ENCODE data around the gene CRIP3. TPM values are rescaled to one million over a fixed set of nuclear protein-coding genes. Genes with fewer than 3 reads are reported as not detected.

CRIP3 gene
- total RNA-seq, 1 experiment from 2014 or later = 16.9 TPM

GRCh38 chr6:43335469-43335868 is 26.8 kb upstream of the CRIP3 start:
- H3K4me2 ChIP-seq (ENCODE audit: insufficient read depth, insufficient read length, low read length) = no peak overlapping the region
- H2BK120ac ChIP-seq (ENCODE audit: low read depth, low read length, poor library complexity, severe bottlenecking) = no peak overlapping the region
- H3K36me3 Mint-ChIP-seq (ENCODE audit: insufficient read depth in 1 of 3, low read depth in 3 of 3) = peaks cover 3 to 24% (median 17%) of the 10 kb centered on the region in 3 experiments; a peak in 5 of 7 replicates
- no peak overlapping the region for H2BK12ac ChIP-seq (ENCODE audit: insufficient read length, low read depth, low read length)
- H2AFZ ChIP-seq (ENCODE audit: low read length) = no peak overlapping the region
- H3K23me2 ChIP-seq (ENCODE audit: insufficient read length, low read depth, low read length, poor library complexity, severe bottlenecking) = no peaks in the 10 kb centered on the region
- no peaks in the 10 kb centered on the region for H3K27me3 ChIP-seq (ENCODE audit: insufficient read depth, low read length)
- H2BK20ac ChIP-seq (ENCODE audit: low read depth, low read length, poor library complexity, severe bottlenecking) = no peak overlapping the region
- no peak for TF ChIP-seq CTCF (conservative IDR thresholded peaks at IDR 0.05)
- H3K27ac ChIP-seq (ENCODE audit: insufficient read length, low read depth, low read length) = no peak overlapping the region
- no peak overlapping the region for H3K23ac ChIP-seq (ENCODE audit: insufficient read length, low read depth, low read length)
- no peak overlapping the region for H2AK5ac ChIP-seq (ENCODE audit: insufficient read length, low read length)
- no CpG with 5 or more reads among the region's 3 CpGs for WGBS (ENCODE audit: extremely low coverage, insufficient read length, low lambda C conversion rate)
- no peak overlapping the region for H3K27ac Mint-ChIP-seq
- no peak overlapping the region for H2BK5ac ChIP-seq (ENCODE audit: insufficient read length, low read length)
- no peaks in the 10 kb centered on the region; the same call in none of the 2 replicates for H3K27me3 Mint-ChIP-seq (ENCODE audit: low read depth)
- H3K18ac ChIP-seq (ENCODE audit: insufficient read length, low read depth, low read length) = no peak overlapping the region
- no peak for DNase-seq
- no peak overlapping the region for H2BK15ac ChIP-seq (ENCODE audit: low read depth, low read length)
- H4K20me1 ChIP-seq (ENCODE audit: control insufficient read depth, insufficient read depth, insufficient read length) = no peaks in the 10 kb centered on the region
- H4K91ac ChIP-seq (ENCODE audit: insufficient read length, low read depth, low read length) = no peak overlapping the region
- H3K4me1 Mint-ChIP-seq = peaks cover 0 to 7% of the 10 kb centered on the region in 2 experiments; a peak in 2 of 4 replicates
- H3K79me1 ChIP-seq (ENCODE audit: insufficient read depth, low read depth, low read length, poor library complexity, severe bottlenecking) = no peaks in the 10 kb centered on the region
- no peak overlapping the region for H3T11ph ChIP-seq (ENCODE audit: low read length)
- no peaks in the 10 kb centered on the region for H3K4me1 ChIP-seq (ENCODE audit: insufficient read depth, low read length)
- H3K14ac ChIP-seq (ENCODE audit: insufficient read depth, low read length) = no peak overlapping the region
- no peak overlapping the region for H4K8ac ChIP-seq (replicated peaks; ENCODE audit: insufficient read length, low read depth, low read length)
- no peak overlapping the region for H3K4me3 Mint-ChIP-seq
- H4K5ac ChIP-seq (ENCODE audit: insufficient read length, low read depth, low read length) = no peak overlapping the region
- H3K9me3 Mint-ChIP-seq = no peaks in the 10 kb centered on the region
- no peak overlapping the region for H3K56ac ChIP-seq (ENCODE audit: insufficient read length, low read depth, low read length)
- no peak overlapping the region for H3K4ac ChIP-seq (ENCODE audit: low read depth, low read length)
- no peaks in the 10 kb centered on the region for H3K79me2 ChIP-seq (ENCODE audit: insufficient read depth, low read length)
- H3K9me3 ChIP-seq (ENCODE audit: control insufficient read depth, low read depth, low read length) = no peaks in the 10 kb centered on the region
- H3K9ac ChIP-seq (ENCODE audit: extremely low read depth, insufficient read length, low read length) = no peak overlapping the region

Data from H9 (cell line).